ENCODE data around the gene WDR82. TPM values are rescaled to one million over a fixed set of nuclear protein-coding genes. Genes with fewer than 3 reads are reported as not detected.
A peak's percentile ranks its signal among the peaks of the same experiment; 100 is the strongest.

The WDR82 gene
- total RNA-seq, 1 donor from 2014 or later = 106 TPM

DNA sequence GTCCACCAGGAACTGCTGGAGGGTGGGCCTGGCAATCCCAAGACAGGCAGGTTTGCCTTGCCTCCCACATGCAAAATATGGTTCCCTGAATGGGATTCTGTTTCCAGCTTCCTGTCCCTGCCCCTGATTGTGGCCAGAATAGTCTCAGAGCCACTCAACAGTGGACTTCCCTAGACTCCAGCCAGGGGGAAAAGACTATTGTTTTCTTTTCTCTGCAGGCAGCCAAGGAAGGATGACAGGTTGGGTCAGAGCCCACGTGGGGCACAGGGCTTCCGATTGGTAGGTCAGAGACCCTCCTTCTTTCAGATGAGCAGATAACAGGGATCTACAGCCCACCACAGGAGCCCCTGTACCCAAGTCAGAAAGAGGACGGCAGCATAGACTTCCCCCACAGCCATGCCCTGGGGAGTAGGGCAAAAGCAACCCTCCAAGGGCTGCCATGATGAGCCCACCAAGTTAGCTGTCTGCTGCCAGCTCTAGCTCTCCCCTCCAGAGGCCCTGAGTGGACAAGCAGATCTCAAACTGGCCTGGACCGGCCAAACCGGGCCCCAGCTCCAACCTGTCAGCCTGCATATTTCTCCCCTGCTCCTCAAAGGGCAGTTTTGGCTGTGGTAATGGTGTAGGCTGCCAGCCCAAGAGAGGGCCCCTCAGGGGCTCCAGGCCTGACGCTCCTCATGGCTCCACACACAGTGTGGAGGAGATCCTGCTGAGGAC, 59.4 kb downstream of the WDR82 start:
- intact Hi-C loops (cut with micrococcal nuclease) = no loop called here
- Mint-ChIP-seq H3K27me3 (no peaks in the 10 kb centered on the region), H3K36me3 (ENCODE audit: low read depth) (peaks cover 24% of the 10 kb centered on the region)

DNA sequence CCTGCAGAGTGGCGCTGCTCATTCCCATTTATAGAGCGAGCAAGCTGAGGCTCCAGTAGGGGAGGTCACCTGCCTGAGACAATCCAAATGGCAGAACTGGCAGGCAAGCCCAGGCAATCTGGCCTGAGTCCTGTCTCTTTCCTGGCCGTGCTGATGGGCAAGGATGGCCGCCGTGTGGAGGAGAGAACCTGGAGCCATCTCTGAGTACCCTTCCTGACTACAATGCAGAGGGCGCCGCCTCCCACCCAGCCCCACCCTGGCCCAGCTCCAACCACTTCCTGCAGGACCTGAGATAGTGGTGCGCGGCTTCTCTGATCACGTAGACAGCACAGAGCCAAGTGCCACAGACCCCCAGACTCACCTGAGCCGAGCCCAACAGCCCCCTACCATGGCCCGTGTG, 60.0 kb downstream of the WDR82 start:
- H3K27me3 Mint-ChIP-seq = no peaks in the 10 kb centered on the region
- H3K36me3 Mint-ChIP-seq (ENCODE audit: low read depth) = peaks cover 30% of the 10 kb centered on the region
- H3K4me3 Mint-ChIP-seq = peak overlapping the region; percentile 58
- DNase-seq = peak; percentile 70
- H3K9me3 Mint-ChIP-seq = no peaks in the 10 kb centered on the region
- H3K27ac Mint-ChIP-seq = peak overlapping the region; percentile 72
- H3K4me1 Mint-ChIP-seq = peaks cover 60% of the 10 kb centered on the region
- intact Hi-C loops (cut with micrococcal nuclease) = no loop called here

More for the DNA sequence above, 59.4 kb downstream of the WDR82 start:
- Mint-ChIP-seq H3K9me3 (no peaks in the 10 kb centered on the region), H3K4me1 (peaks cover 65% of the 10 kb centered on the region), H3K27ac (peak overlapping the region; percentile 72), H3K4me3 (peak overlapping the region; percentile 10)
- no peak for DNase-seq

DNA sequence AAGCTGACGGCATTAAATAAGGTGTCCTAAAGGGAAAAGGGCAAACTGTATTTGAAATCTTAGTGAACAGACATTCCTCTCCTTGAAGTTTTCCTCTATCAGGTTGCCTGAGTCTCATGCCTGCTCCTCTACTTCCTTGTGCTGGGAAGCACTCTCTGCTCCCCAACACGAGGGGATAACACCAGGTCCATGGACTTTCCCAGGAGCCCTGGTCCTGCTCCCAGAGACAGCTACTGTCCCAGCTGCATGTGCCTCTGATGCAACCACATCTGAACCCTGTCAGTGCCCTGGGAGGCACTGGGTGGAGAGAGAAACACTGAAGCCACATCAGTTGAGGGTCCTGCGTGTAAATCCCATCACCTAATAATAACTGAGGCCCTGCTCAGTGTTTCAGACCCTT, 60.4 kb downstream of the WDR82 start:
- Mint-ChIP-seq H3K4me3 (peak overlapping the region; percentile 58), H3K36me3 (ENCODE audit: low read depth) (peaks cover 32% of the 10 kb centered on the region), H3K4me1 (peaks cover 56% of the 10 kb centered on the region), H3K9me3 (no peaks in the 10 kb centered on the region), H3K27me3 (no peaks in the 10 kb centered on the region), H3K27ac (peak overlapping the region; percentile 57)
- intact Hi-C loops (cut with micrococcal nuclease) = no loop called here
- peak; percentile 58 for DNase-seq

DNA sequence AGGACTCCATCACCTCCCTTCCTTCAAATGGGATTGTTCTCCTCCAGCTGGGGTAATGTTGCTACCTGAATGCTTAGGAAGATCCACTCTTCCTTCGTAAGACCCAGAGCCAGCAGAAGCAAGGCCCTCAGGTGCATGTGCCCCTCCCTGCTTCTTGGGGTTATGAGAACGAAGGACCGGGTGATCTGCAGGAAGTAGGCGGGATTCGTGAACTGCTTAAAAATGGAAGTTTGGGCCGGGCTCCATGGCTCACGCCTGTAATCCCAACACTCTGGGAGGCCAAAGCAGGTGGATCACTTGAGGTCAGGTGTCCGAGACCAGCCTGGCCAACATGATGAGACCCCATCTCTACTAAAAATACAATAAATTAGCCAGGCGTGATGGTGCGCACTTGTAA, 61.0 kb downstream of the WDR82 start:
- Mint-ChIP-seq H3K36me3 (ENCODE audit: low read depth) (peaks cover 38% of the 10 kb centered on the region), H3K9me3 (no peaks in the 10 kb centered on the region), H3K4me3 (peak overlapping the region; percentile 58), H3K27me3 (no peaks in the 10 kb centered on the region), H3K4me1 (peaks cover 51% of the 10 kb centered on the region), H3K27ac (peak overlapping the region; percentile 85)
- intact Hi-C loops (cut with micrococcal nuclease) = no loop called here
- DNase-seq = no peak

DNA sequence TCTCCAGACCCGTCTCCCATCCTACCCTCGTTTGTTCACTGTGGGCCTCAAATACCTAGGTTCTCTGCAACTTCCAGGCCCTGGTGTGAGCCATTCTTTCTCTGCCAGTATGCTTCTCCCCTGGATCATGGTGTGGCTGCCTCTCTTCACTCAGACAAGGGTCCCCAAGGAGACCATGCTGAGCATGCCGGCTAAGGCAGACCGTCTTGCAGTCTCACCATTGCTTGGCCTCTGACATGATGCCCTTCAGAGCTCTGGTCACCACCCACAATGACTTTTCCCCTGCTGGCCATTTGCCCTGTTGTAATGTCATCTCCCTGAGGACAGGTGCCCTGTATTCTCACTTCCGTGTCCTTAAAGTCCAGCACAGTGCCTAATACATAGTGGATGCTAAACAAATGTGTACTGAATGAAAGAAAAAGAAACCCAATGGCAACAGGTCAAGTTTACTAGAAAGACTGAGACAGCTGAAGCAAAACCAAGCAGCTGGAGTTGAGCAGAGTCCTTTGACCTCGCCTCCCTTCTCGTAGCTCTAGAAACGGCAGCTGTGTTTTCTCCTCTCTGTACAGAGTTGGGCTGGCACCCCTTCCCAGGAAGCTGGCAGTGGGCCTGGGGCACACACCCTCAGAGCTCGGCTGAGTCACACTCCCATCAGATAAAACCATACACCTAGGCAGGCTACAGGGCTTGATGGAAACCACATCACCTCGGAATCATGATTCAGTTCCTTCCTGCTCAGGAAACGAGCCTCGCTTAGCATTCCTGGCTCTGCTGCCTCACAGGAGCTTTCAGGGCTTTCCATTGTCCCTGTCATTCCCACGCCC, 61.7 kb downstream of the WDR82 start:
- no peaks in the 10 kb centered on the region for H3K9me3 Mint-ChIP-seq
- peak overlapping the region; percentile 58 for H3K4me3 Mint-ChIP-seq
- intact Hi-C loops (cut with micrococcal nuclease) = no loop called here
- H3K27me3 Mint-ChIP-seq = no peaks in the 10 kb centered on the region
- H3K27ac Mint-ChIP-seq = peak overlapping the region; percentile 85
- DNase-seq = peak; percentile 80
- H3K4me1 Mint-ChIP-seq = peaks cover 47% of the 10 kb centered on the region
- peaks cover 44% of the 10 kb centered on the region for H3K36me3 Mint-ChIP-seq (ENCODE audit: low read depth)

DNA sequence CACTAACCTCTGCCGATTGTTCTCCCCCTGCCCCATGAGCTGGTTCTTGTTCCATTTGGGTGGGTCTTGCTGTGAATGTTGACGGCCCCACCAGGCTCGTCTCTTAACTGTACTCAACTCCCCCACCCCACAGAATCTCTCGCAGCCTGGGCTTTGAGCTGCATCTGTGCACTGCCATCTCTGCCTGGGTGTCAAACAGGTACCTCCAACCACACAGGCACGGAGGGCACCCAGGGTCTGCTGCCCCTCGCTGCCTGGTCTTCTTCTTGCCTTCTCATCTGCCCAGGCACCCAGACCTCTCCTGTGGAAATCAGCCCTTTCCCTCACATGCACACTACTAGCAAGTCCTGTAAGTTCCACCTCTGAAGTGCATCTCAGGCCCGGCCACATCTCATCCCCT, 63.1 kb downstream of the WDR82 start:
- Mint-ChIP-seq H3K9me3 (no peaks in the 10 kb centered on the region), H3K27ac (peak overlapping the region; percentile 53), H3K36me3 (ENCODE audit: low read depth) (peaks cover 55% of the 10 kb centered on the region), H3K27me3 (no peaks in the 10 kb centered on the region), H3K4me1 (peaks cover 42% of the 10 kb centered on the region), H3K4me3 (no peak overlapping the region)
- no peak for DNase-seq
- intact Hi-C loops (cut with micrococcal nuclease) = no loop called here

DNA sequence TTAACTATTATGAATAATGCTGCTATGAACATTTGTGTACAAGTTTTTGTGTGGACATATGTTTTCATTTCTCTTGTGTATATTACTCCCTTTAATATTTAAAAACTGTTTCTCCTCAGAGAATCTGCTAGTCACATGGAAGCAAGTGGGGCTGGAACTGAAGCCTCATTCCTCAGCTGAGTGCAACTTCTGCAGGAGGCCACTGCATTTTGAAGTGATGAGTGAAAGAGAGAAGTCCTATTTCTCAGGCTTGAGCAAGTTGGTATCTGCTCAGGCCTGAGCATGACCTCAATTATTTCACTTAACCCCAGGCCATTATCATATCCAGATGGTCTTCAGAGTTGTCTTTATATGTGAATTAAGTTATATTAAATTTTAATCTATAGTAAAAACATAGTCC, 64.5 kb downstream of the WDR82 start:
- Mint-ChIP-seq H3K36me3 (ENCODE audit: low read depth) (peaks cover 66% of the 10 kb centered on the region), H3K4me3 (no peak overlapping the region), H3K9me3 (no peaks in the 10 kb centered on the region), H3K4me1 (peaks cover 35% of the 10 kb centered on the region), H3K27me3 (no peaks in the 10 kb centered on the region), H3K27ac (no peak overlapping the region)
- DNase-seq = no peak
- intact Hi-C loops (cut with micrococcal nuclease) = no loop called here

DNA sequence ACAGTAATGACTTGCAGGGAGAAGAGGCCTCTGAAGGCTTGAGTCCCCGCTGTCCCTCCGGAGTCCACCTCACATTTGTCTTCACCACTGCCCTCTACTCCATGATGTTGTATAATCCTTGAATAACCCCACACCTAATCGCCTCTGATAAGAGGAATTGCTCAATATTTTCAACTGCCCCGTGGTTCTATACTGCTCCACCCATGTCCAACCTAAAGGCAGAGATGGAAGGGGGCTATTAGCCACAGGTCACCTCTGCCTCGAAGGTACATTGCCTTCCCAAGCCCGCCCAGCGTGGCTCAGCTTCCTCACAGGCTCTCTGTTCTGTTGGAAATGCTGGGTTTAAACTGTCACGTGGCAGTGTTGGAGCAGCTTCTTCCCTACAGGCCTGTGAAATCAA, 65.4 kb downstream of the WDR82 start:
- H3K9me3 Mint-ChIP-seq = no peaks in the 10 kb centered on the region
- no peaks in the 10 kb centered on the region for H3K27me3 Mint-ChIP-seq
- peaks cover 30% of the 10 kb centered on the region for H3K4me1 Mint-ChIP-seq
- no peak for DNase-seq
- peaks cover 73% of the 10 kb centered on the region for H3K36me3 Mint-ChIP-seq (ENCODE audit: low read depth)
- H3K4me3 Mint-ChIP-seq = no peak overlapping the region
- intact Hi-C loops (cut with micrococcal nuclease) = no loop called here
- no peak overlapping the region for H3K27ac Mint-ChIP-seq

DNA sequence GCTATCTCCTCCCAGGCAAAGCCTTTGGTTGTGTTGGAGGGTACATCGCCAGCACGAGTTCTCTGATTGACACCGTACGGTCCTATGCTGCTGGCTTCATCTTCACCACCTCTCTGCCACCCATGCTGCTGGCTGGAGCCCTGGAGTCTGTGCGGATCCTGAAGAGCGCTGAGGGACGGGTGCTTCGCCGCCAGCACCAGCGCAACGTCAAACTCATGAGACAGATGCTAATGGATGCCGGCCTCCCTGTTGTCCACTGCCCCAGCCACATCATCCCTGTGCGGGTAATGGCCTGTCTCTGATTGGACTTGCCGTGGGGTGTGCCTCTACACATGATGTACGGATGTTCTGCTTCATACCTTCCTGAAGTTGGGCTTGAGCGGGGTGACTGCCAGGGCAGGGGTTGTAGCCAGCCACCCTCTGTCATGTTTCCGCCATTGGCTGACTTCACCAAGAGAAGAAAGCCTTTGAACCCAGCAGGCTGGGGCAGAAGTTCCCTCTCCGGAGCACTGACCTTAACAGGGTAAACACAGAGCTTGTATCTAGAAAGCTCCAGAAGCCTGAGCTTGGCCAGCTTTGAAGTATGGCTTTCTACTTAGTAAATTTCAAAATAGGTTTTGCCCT, 67.1 kb downstream of the WDR82 start:
- intact Hi-C loops (cut with micrococcal nuclease) = no loop called here
- no peak for DNase-seq
- H3K4me3 Mint-ChIP-seq = no peak overlapping the region
- peaks cover 18% of the 10 kb centered on the region for H3K4me1 Mint-ChIP-seq
- H3K27me3 Mint-ChIP-seq = no peaks in the 10 kb centered on the region
- peaks cover 78% of the 10 kb centered on the region for H3K36me3 Mint-ChIP-seq (ENCODE audit: low read depth)
- H3K9me3 Mint-ChIP-seq = no peaks in the 10 kb centered on the region
- H3K27ac Mint-ChIP-seq = no peak overlapping the region

DNA sequence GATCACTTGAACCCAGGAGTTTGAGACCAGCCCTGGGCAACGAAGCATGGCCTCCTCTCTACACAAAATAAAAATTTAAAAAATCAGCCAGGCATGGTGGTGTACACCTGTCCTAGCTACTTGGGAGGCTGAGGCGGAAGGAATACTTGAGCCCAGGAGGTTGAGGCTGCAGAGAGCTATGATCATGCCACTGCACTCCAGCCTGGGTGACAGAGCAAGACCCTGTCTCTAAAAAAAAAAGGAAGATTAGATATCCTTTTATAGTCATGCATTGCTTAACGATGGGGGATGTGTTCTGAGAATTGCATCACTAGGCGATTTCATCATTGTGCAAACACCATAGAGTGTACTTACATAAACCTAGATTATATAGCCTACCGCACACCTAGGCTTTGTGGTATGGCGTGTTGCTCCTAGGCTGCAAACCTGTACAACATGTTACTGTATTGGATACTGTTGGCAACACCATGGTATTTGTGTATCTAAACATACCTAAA, 67.9 kb downstream of the WDR82 start:
- Mint-ChIP-seq H3K4me3 (no peak overlapping the region), H3K36me3 (ENCODE audit: low read depth) (peaks cover 82% of the 10 kb centered on the region), H3K27ac (no peak overlapping the region), H3K9me3 (no peaks in the 10 kb centered on the region), H3K27me3 (no peaks in the 10 kb centered on the region), H3K4me1 (peaks cover 17% of the 10 kb centered on the region)
- DNase-seq = no peak
- intact Hi-C loops (cut with micrococcal nuclease) = no loop called here

DNA sequence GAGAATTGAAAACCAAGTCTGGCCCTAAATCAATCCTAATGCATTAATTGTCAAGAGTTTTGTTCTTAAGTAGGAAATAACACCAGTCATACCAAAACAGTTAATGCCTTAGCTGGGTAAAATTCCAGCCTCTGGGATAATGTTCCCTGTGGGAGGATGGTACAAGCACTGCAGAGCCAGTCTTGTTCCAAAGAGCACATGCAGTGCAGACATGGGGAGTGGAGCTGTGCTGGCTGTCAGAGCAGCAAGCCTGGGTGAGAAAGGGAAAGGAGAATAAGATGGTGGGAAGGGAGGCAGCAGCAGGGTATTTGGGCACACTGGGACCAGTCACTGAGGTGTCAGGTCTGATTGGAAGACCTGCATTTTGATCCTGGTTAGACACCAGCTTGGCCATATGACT, 68.4 kb downstream of the WDR82 start:
- no peaks in the 10 kb centered on the region for H3K9me3 Mint-ChIP-seq
- peaks cover 80% of the 10 kb centered on the region for H3K36me3 Mint-ChIP-seq (ENCODE audit: low read depth)
- H3K27ac Mint-ChIP-seq = no peak overlapping the region
- DNase-seq = no peak
- no peak overlapping the region for H3K4me3 Mint-ChIP-seq
- H3K27me3 Mint-ChIP-seq = no peaks in the 10 kb centered on the region
- peaks cover 11% of the 10 kb centered on the region for H3K4me1 Mint-ChIP-seq
- intact Hi-C loops (cut with micrococcal nuclease) = no loop called here

DNA sequence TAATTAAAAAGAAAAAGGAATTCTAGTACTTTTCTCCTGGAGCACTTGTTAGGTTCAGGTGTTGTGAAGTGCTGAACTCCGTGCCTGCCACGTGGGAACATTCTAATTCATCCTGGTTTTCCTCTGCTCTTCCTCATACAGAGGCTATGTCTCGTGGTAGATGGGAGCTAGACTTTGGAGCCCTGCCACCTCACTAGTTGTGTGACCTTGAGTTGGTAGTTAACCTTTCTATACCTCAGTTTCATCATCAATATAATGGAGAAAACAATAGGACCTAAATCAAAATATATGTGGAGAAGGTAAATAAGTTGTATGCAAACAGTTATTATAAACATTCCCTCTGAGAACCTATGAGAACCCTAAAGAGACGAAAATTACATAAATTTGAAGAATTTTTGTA, 69.9 kb downstream of the WDR82 start:
- Mint-ChIP-seq H3K9me3 (no peaks in the 10 kb centered on the region), H3K27me3 (no peaks in the 10 kb centered on the region), H3K4me3 (no peak overlapping the region), H3K36me3 (ENCODE audit: low read depth) (peaks cover 77% of the 10 kb centered on the region), H3K27ac (peak overlapping the region; percentile 66), H3K4me1 (peaks cover 15% of the 10 kb centered on the region)
- no peak for DNase-seq
- intact Hi-C loops (cut with micrococcal nuclease) = no loop called here

DNA sequence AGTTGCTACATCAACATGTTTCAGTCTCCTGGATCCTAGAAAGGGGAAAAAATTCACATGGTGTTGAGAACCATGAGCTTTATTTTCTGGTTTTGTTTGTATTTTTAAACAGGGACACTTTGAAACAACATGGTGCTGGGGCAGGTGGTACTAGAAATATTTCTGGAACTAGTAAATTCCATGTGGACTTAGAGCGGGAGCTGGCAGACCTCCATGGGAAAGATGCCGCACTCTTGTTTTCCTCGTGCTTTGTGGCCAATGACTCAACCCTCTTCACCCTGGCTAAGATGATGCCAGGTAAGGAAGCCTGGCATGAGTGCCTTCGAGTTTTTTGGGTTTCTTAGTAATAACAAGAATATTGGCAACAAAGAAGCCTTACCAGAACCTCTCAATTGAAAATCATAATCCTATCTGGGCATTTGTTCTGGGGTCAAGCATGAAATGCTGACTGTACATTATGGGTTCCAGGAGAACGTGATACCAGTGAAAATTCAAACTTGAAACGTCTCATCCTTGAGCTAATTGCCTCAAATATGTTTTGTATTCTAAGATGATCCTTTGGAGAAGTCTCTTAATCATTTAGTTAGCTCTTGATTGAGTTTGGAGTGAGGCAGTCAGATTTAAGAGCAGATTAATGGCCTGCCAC, 72.6 kb downstream of the WDR82 start:
- H3K4me3 Mint-ChIP-seq = no peak overlapping the region
- no peaks in the 10 kb centered on the region for H3K9me3 Mint-ChIP-seq
- H3K4me1 Mint-ChIP-seq = peaks cover 31% of the 10 kb centered on the region
- H3K36me3 Mint-ChIP-seq (ENCODE audit: low read depth) = peaks cover 79% of the 10 kb centered on the region
- no peak overlapping the region for H3K27ac Mint-ChIP-seq
- no peak for DNase-seq
- H3K27me3 Mint-ChIP-seq = no peaks in the 10 kb centered on the region
- intact Hi-C loops (cut with micrococcal nuclease) = no loop called here
